GM21515 (cell line): ENCODE data around the gene MAPKBP1.

Experiments
- ATAC-seq: cut with Tn5 transposase; IDR thresholded peaks from one replicate; pipeline ENCODE4 v1.9.1; 2021; ENCODE audit not compliant: unreplicated experiment

Gene MAPKBP1

DNA sequence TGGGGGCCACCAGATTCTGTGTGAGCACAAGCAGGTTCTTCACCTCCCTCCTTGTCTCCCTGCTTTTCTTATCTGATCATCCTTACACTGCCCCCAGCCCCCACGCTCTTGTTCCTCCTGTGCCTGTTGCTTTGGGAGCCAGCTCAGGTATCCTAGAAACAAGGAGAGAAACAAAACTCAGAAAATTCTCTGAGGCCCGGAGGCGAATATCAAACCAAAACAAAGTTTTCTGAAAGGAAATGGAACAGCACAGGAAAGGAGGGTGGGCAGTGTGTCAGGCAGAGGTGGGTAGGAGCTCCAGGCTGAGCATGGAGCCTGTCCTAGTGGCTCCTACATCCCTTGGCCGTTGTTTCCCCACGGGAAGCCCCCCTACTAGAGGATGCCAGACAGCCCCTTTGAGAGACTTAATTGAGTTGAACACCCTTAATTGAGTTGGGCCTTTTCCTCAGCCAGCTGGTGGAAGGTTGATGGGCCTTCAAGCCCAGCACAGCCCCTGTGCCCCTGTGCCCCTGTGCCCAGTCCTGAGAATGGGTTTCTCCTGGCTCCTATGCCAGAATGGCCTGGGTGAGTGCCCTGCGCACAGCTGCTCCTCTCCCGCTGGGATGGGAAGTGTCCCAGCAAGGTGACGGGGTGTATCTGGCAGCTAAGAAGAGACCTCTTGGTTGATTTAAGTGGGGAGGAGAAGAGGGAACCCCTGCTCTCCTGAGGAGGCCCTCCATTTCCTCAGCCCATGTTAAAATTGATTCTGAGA, 30.8 kb downstream of the MAPKBP1 start:
- no peak for ATAC-seq

DNA sequence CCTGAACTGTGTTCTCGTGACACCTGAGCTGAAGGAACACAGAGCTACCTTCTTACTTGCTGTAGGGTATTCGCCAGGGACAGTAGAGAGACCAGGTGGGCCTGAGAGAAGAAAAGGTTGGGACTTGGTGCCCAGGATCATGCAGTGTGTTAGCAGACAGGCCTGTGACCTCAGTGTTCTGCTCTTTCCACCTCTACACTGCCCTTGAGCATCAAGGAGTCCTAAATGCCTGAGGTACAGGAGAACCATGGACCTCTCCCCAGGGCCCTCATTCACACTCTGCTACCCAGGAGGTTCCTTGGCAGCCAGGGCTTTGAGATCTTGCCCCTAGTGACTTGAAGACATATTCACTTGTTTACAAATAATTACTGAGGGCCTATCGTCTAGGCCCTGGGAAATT, 31.4 kb downstream of the MAPKBP1 start:
- no peak for ATAC-seq

DNA sequence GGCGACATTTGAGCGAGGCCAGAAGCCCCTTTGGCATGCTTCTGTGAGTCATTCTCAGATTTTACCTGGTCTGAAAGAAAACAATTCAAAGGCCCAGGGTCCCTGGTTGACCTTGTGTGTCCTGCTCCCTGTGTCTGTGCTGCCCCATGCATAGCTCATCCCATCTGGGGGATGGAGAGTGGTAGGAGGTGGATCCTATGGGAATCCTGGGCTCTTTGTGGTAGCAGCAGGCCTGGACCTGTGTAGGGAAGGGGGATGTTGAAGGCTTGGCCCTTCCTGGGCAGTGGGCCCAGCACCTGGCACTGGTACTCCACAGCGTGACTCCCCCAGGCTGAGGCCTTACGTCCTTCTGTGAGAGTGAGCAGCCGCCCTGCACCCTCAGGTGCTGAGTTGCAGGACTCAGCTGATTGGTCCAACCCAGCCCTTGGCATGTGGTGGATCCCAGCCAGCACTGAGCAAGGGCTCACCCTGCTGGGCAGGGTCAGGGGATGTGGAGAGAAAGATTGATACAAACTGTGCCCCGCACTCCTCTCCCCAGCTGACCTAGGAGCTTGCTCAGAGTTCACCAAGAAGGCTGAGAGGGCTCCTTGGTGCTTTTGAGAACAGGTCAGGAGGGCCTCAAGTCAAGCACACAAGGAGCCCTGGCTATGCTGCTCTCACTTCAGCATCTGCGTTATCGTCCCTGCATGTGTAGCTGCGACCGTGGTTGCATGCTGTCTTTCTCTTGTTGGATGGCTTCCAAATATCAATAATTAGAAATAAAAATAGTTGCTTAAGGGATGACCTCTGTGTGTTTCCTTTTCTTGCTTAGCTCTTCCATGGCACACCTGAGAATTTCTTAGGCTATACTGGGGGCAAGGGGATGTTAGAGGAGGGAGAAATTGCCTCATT, 32.3 kb downstream of the MAPKBP1 start:
- no peak for ATAC-seq

DNA sequence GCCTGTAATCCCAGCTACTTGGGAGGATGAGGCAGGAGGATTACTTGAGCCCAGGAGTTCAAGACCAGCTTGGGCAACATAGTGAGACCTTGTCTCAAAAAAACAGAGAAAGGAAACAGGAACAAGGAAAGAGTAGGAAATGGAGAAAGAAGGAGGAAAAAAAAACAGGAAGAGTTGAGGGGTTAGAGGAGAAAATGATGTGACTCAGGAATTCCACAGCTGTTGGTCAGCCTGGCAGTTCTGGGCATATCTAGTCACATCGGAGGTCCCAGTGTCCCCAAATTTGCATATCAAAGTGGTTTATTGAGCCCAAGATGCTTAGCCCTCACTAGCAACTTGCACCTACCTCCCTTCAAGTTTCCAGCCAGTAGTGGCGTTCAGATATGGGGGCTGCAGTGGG, 34.8 kb downstream of the MAPKBP1 start:
- no peak for ATAC-seq

DNA sequence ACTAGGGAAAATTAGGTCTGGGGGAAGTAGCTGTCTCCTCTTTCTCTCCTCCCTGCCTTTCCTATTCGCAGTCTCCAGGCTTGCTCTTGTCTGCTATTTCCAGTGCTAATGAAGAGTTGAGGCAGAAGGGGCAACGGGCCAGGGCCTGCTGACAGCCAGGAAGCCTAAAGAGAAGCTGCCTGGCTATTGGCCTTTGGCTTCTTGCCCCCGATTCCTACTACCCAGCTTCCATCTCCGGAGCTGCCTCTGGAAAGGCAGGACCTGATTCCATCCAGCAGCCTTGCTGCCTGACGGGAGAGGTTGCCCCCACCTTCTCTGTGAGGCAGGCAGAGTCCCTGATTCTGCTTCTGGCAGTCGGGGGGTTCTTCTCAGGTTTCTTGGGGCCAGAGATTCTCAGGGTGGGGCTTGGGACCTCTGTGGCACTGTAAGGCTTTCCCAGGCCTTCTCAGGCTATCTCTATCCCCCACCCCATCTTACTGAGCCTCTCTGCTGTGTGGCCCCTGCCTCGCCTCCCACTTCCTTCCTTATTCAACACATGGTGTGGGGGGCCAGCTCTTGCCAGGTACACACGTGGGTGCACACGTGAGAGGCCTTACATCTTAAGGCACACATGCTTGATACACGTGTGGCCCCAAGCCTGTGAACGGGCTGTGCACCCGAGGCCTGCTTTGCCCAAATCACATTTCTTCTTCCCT, 35.4 kb downstream of the MAPKBP1 start:
- no peak for ATAC-seq

DNA sequence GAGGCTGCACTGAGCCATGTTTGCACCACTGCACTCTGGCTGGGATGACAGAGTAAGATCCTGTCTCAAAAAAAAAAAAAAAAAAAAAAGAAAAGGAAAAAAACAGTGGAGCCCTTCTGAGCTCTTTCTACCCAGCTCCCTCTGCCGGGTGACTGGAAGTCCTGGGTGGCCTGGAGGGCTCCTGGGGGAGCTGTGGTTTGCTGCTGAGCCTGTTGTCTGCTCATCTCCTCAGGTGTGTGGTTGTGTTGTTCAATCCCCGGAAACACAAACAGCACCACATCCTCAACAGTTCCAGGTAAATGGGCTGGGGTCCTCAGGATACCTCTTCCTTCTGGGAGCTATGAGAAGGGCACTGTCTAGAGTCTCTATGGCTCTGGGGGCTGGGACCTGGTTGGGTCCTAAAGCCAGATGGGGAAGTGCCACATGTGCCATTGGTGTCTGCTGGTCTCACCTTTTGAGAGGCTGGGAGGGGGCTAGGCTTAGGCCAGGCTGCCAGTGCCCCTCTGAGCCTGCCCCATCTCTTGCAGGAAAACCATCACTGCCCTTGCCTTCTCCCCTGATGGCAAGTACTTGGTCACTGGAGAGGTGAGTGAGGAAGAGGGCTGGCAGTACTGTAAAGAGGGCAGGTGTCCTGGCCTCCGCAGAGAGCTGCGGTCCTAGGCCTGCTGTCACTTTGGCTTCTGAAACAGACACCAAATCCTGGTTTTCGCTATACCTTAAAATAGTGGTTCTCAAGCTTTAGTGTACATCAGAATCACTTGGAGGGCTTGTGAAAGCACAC, 36.6 kb downstream of the MAPKBP1 start:
- ATAC-seq, result no peak

DNA sequence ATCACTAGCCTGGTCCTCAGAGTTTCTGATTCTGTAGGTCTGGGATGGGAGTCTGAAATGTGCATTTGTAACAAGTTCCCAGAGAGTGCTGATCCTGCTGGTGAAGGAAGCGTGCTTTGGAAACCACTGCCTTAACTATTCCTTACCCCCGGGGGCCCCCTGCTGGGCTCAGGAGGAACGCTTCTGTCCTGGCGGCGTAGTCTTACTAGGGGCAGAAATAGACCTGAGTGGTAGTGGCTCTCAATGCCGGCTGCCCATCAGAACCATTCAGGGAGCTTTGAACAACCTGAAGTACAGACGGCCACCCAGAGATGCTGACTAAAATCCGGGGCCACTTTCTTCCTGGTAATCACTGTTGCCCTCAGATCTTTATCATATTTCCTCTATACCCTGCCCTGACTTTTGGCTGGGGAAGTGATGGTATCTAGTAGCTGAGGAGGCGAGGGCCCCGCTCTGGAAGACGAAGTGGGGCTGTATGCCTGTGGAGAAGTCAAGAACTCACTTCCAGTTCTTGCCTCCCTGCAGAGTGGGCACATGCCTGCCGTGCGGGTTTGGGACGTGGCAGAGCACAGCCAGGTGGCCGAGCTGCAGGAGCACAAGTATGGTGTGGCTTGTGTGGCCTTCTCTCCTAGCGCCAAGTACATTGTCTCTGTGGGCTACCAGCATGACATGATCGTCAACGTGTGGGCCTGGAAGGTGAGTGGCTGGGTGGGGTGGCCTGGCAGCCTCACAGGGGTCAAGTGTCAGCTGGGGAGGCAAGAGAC, 37.3 kb downstream of the MAPKBP1 start:
- ATAC-seq, result peak; percentile 50

DNA sequence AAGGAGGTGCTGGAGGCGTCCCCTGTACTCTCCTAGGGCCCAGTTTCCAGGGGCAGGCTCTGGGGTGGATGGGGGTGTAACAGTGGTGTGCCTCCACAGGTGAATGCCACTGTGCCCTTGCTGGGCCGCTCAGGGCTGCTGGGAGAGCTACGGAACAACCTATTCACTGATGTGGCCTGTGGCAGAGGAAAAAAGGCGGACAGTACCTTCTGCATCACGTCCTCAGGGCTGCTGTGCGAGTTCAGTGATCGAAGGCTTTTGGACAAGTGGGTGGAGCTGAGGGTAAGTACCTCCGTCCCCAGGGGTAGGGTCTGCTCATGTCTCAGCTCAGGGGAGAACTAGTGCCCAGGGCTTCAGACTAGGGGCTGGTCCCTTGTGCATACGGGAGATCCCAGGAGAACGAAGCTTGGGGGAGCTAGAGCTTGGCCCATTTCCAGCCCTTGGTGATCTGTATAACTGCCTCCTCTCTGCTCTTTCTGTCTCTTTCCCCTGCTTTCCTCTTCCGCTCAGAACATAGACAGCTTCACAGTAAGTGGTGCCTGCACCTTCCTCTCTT, 38.6 kb downstream of the MAPKBP1 start:
- ATAC-seq, result no peak

DNA sequence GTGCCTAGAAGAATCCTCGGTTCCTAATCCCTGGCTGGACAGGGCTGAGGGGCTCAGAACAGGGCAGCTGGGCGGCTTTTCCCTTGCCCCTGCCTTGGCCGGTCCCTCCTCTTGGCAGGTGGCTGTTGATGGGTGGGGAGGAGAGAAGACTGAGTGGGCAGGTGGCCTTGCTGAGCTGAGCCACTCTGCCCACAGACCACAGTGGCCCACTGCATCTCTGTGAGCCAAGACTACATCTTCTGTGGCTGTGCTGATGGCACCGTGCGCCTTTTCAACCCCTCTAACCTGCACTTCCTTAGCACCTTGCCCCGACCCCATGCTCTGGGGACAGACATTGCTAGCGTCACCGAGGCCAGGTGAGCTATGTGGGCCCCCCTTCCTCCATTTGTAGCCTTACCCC, 39.1 kb downstream of the MAPKBP1 start:
- no peak for ATAC-seq

DNA sequence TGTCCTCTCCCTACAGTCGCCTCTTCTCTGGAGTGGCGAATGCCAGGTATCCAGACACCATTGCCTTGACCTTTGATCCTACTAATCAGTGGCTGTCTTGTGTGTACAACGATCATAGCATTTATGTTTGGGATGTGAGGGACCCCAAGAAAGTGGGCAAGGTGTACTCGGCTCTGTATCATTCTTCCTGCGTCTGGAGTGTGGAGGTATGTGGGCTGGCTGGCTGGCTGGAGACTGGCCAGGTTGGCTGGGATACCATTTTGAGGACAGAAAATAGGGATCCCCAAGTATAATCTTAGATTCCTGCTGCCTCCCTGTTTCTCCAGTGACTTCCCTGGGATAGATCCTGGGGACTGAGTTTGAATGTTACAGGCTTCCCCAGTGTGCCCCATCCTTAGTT, 40.2 kb downstream of the MAPKBP1 start:
- no peak for ATAC-seq

DNA sequence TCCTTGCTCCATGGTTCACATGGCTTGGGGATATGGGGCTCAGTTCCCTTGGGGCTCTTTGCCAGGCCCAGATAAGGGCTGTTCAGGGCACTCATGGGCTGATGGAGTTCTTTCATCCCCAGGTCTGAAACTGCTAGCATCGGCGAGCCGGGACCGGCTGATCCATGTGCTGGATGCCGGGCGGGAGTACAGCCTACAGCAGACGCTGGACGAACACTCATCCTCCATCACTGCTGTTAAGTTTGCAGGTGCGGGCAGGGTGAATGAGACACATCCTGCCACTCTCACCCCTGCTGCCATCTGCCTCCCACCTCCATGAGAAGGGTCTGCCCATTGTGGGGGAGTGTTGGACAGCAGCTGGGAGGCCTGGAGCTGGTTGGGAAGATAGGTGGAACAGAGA, 42.5 kb downstream of the MAPKBP1 start:
- no peak for ATAC-seq

DNA sequence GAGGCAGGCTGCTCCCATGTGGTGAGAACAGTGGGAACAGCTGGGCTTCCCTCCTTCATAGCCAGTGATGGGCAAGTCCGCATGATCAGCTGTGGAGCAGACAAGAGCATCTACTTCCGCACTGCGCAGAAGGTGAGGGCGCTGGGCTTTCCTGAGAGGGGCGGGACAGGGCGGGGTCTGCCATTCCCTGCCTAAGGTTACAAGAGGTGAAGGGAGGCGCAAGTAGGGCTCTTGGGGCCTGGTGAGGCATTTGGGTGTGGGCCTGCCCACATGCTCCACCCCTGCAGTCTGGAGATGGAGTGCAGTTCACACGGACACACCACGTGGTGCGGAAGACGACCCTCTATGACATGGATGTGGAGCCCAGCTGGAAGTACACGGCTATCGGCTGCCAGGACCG, 43.0 kb downstream of the MAPKBP1 start:
- no peak for ATAC-seq

DNA sequence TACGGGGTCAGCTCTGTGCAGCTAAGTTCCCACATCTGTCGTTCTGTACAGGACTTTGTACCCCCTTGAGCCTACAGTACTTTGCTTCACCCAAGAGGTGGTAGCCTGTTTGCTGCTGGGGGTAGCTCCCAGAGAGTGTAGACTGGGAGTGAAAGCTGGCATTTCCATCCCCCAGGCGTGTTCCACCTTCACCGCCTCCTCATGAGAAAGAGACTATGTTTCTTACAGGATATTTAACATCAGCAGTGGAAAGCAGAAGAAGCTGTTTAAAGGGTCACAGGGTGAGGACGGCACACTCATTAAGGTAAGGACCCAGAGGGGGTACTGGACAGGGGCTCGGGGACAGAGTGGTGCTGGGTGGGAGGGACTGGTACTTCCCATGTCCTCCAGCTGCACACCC, 43.5 kb downstream of the MAPKBP1 start:
- ATAC-seq, result no peak

DNA sequence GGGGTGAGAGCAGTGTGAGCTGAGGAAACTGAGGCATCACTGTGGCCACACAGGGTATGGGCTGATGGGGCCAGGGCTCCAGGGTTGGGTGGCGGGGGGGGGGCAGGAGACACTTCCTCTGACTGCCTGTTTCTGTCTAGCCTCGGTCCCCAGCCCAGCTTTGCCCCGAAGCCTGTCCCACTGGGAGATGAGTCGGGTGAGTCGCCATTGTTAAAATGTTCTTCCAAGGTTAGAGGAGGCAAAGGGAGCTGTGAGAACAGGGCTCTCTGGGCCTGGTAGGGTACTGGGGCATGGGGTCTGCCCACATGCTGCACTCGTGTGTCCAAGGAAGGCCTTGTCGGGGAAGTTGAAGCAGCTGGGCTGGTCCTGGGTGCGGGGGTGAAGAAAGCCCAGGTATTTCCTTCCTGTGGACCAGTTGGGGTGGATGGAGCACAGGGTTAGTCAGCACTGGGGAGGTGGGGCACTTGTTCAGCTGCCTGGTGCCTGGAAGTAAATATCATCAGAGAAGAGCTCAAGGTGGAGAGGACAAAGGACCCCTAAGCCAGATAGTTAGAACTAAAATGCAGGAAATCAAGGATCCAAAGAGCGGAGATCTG, 45.3 kb downstream of the MAPKBP1 start:
- ATAC-seq, result no peak

DNA sequence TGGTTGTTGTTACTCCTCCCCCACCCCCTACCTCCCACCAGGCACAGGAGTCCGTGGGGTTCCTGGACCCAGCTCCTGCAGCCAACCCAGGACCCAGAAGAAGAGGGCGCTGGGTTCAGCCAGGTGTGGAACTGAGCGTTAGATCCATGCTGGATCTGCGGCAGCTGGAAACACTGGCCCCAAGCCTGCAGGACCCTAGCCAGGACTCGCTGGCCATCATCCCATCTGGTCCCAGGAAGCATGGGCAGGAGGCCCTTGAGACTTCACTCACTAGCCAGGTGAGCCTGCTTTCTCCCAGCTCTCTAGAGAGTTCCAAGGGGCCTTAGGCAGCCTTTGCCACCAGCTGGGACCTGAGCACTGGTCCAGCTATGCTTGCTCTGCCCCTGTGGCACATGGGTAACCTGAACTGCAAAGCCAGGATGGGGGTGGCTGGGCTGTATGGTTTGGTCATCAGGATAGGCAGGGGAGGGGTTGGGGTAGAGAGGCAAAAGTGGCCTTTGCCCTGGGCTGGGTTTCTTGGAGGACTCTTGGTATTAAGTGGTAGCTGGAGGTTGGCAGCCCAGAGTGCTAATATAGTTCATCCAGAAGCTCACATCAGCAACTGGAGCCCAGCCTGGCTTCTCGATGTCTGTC, 46.6 kb downstream of the MAPKBP1 start:
- no peak for ATAC-seq

DNA sequence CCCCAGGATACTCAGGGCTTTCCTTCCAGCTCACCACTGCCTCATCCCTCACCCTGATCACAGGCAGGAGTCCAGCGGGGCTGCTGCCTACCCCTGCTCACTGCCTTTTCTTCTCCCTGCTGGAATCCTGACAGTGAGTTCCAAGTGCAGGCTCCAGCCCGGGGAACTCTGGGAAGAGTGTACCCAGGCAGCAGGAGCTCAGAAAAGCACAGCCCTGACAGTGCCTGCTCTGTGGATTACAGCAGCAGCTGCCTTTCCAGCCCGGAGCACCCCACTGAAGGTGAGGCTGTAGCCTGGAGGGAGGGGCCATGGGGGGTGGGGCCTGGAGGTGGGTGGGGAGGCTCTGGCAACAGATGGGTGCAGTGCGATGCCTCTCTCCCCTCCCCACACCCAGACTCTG, 47.5 kb downstream of the MAPKBP1 start:
- no peak for ATAC-seq

DNA sequence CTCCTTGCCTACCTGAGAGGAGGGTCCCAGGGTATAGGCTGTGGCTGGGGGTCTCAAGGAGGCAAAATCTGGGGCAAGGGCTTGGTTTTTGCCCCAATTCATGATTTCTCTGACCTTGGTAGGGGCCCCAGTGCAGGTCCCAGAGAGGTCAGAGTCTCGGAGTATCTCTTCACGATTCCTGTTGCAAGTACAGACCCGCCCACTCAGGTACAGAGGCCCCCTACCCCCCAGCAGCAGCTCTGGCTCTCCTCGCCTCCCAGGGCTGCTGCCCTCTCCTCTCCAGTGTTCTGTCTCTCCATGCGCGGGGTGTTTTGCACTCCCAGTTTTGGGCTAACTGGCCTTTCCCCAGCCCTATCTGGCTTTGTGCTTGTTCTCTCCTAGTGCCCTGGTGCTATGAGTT, 48.2 kb downstream of the MAPKBP1 start:
- ATAC-seq, result no peak

DNA sequence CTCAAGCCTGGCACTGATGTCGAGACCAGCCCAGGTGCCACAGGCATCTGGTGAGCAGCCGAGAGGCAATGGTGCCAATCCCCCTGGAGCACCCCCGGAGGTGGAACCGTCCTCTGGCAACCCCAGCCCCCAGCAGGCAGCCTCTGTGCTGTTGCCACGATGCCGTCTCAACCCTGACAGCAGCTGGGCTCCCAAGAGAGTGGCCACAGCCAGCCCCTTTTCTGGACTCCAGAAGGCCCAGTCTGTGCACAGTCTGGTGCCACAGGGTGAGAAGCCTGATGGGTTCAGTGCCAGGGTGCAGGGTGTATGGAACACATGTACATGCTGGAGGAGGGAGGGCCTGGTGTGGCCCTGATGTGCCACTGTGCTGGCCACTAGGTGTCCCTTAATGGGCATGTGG, 48.7 kb downstream of the MAPKBP1 start:
- no peak for ATAC-seq

DNA sequence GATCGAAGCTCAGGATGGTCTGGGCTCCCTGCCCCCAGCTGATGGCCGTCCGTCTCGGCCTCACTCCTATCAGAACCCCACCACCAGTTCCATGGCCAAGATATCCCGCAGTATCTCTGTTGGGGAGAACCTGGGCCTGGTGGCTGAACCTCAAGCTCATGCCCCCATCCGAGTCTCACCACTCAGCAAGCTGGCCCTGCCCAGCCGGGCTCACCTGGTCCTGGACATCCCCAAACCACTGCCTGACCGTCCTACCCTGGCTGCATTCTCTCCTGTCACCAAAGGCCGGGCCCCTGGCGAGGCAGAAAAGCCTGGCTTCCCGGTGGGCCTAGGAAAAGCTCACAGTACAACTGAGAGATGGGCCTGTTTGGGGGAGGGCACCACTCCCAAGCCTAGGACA, 49.2 kb downstream of the MAPKBP1 start:
- ATAC-seq, result no peak
